ENCODE results near the gene HEBP2. TPM values are rescaled to one million over a fixed set of nuclear protein-coding genes. Genes with fewer than 3 reads are reported as not detected.

The HEBP2 gene
- total RNA-seq, 4 donors from 2014 or later, result 8.5 to 80.7 (median 35.1) TPM

GRCh38 chr6:138419766-138420165 is 15.7 kb downstream of the HEBP2 start:
- TF ChIP-seq POLR2A (IDR thresholded peaks at IDR 0.05), result no peak
- TF ChIP-seq, protein P1, sequence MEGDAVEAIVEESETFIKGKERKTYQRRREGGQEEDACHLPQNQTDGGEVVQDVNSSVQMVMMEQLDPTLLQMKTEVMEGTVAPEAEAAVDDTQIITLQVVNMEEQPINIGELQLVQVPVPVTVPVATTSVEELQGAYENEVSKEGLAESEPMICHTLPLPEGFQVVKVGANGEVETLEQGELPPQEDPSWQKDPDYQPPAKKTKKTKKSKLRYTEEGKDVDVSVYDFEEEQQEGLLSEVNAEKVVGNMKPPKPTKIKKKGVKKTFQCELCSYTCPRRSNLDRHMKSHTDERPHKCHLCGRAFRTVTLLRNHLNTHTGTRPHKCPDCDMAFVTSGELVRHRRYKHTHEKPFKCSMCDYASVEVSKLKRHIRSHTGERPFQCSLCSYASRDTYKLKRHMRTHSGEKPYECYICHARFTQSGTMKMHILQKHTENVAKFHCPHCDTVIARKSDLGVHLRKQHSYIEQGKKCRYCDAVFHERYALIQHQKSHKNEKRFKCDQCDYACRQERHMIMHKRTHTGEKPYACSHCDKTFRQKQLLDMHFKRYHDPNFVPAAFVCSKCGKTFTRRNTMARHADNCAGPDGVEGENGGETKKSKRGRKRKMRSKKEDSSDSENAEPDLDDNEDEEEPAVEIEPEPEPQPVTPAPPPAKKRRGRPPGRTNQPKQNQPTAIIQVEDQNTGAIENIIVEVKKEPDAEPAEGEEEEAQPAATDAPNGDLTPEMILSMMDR (IDR thresholded peaks at IDR 0.05), result no peak
- H3K27me3 ChIP-seq, result no peaks in the 10 kb centered on the region
- intact Hi-C loops (cut with DNase I; ENCODE audit: low total_unique reads), result no loop called here
- no peak overlapping the region for H3K27ac ChIP-seq
- no peaks in the 10 kb centered on the region for H3K36me3 ChIP-seq
- H3K9me3 ChIP-seq, result no peaks in the 10 kb centered on the region
- no peak for DNase-seq
- no peak overlapping the region for H3K4me3 ChIP-seq
- H3K4me1 ChIP-seq, result no peaks in the 10 kb centered on the region

GRCh38 chr6:138420356-138420755 is 16.3 kb downstream of the HEBP2 start:
- H3K36me3 ChIP-seq, result no peaks in the 10 kb centered on the region
- DNase-seq, result no peak
- TF ChIP-seq, protein P1 (IDR thresholded peaks at IDR 0.05), result no peak
- TF ChIP-seq POLR2A (IDR thresholded peaks at IDR 0.05), result no peak
- H3K9me3 ChIP-seq, result no peaks in the 10 kb centered on the region
- H3K27ac ChIP-seq, result no peak overlapping the region
- H3K27me3 ChIP-seq, result no peaks in the 10 kb centered on the region
- H3K4me1 ChIP-seq, result no peaks in the 10 kb centered on the region
- no peak overlapping the region for H3K4me3 ChIP-seq
- intact Hi-C loops (cut with DNase I; ENCODE audit: low total_unique reads), result no loop called here

DNA sequence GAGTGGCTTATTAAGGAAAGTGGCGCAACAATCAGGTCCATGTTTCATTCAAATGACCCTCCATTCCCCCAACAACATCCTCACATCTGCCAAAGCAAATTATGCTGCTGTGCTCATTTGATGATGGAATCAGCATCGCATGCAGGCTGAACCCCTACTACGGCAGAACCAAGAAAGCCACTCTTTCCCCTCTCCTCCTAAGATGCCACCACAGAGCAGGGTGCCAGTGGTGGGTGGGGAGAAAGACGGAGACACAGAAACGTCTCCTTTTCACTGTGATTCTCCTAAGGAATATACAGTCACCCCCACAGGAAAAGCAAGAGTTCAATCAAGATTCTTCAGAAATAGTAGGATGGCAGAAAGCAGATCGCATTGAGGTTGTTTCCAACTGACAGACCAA is 17.1 kb downstream of the HEBP2 start:
- TF ChIP-seq POLR2A (IDR thresholded peaks at IDR 0.05), result no peak
- TF ChIP-seq, protein P1 (IDR thresholded peaks at IDR 0.05), result no peak
- Histone ChIP-seq H3K9me3 (no peaks in the 10 kb centered on the region), H3K4me1 (no peaks in the 10 kb centered on the region), H3K4me3 (no peak overlapping the region), H3K27ac (no peak overlapping the region), H3K27me3 (no peaks in the 10 kb centered on the region), H3K36me3 (no peaks in the 10 kb centered on the region)
- intact Hi-C loops (cut with DNase I; ENCODE audit: low total_unique reads), result no loop called here
- DNase-seq, result no peak

GRCh38 chr6:138421608-138422007 is 17.6 kb downstream of the HEBP2 start:
- no peaks in the 10 kb centered on the region for H3K36me3 ChIP-seq
- DNase-seq, result no peak
- no peak for TF ChIP-seq POLR2A (IDR thresholded peaks at IDR 0.05)
- TF ChIP-seq, protein P1 (IDR thresholded peaks at IDR 0.05), result no peak
- H3K4me1 ChIP-seq, result no peaks in the 10 kb centered on the region
- H3K9me3 ChIP-seq, result no peaks in the 10 kb centered on the region
- H3K4me3 ChIP-seq, result no peak overlapping the region
- H3K27ac ChIP-seq, result no peak overlapping the region
- intact Hi-C loops (cut with DNase I; ENCODE audit: low total_unique reads), result no loop called here
- H3K27me3 ChIP-seq, result no peaks in the 10 kb centered on the region

DNA sequence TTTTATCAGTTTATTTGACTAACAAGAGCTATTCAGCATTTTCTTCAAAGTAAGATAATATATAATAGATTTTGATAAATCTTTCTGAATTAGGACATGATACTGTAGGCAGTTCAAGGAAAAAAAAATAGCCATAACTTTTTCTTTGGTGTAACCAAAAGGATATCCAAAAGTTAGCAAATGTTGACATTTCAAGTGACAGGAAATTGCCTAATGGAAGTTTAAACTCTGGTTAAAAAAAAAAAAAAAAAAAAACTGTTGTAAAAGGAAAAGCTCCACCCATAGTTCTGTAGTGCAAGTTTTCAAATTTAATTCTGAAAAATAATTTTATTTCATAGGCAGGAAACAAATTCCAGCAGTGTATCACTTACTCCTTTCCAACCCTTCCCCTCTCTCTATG is 18.8 kb downstream of the HEBP2 start:
- H3K9me3 ChIP-seq, result no peaks in the 10 kb centered on the region
- H3K36me3 ChIP-seq, result no peaks in the 10 kb centered on the region
- no peaks in the 10 kb centered on the region for H3K4me1 ChIP-seq
- no peak for DNase-seq
- H3K27ac ChIP-seq, result no peak overlapping the region
- no peaks in the 10 kb centered on the region for H3K27me3 ChIP-seq
- intact Hi-C loops (cut with DNase I; ENCODE audit: low total_unique reads), result no loop called here
- H3K4me3 ChIP-seq, result no peak overlapping the region
- TF ChIP-seq, protein P1 (IDR thresholded peaks at IDR 0.05), result no peak
- TF ChIP-seq POLR2A (IDR thresholded peaks at IDR 0.05), result no peak
